NB4 (cell line): ENCODE data around the gene INMT.

Source experiments
- CTCF ChIP-seq: IDR thresholded peaks from one replicate; pipeline ENCODE4 v1.5.1; 2012; ENCODE audit warnings: low read depth, low read length
- MAX ChIP-seq: IDR thresholded peaks from 2 replicates; pipeline ENCODE4 v1.6.1; 2011; ENCODE audit warnings: low read depth, low read length
- POLR2A ChIP-seq: IDR thresholded peaks from 2 replicates; pipeline ENCODE4 v1.6.1; 2011; ENCODE audit warnings: mild to moderate bottlenecking; ENCODE audit not compliant: insufficient read length; ENCODE audit errors: extremely low read depth

- no peak for TF ChIP-seq CTCF
- no peak for TF ChIP-seq POLR2A
- TF ChIP-seq MAX, result no peak
Observed at GRCh38 chr7:30775992-30776391, 24.1 kb downstream of the INMT start.
